HEK293 (cell line): ENCODE measurements around the gene NAV2.

Experiments used
- CTCF ChIA-PET: fragments of 350-600 bp; formaldehyde crosslinking; extraction: SDS; loops from one replicate; lab custom pipeline; 2021; ENCODE audit warnings: antibody characterized with exemption; lab: Yijun Ruan, JAX
- POLR2A ChIA-PET: fragments of 300-600 bp; formaldehyde crosslinking; extraction: SDS; loops from one replicate; lab custom pipeline; 2020; ENCODE audit warnings: antibody characterized with exemption, inconsistent platforms; lab: Yijun Ruan, JAX
- H3K27ac ChIP-seq: fragments of 200-500 bp; sonication (Bioruptor generic); 2 replicates; pipeline ENCODE4 v1.5.1; 2014; ENCODE audit warnings: low read depth, low read length, control low read depth, inconsistent platforms; ENCODE audit errors: extremely low read depth
- H3K36me3 ChIP-seq, 2 experiments: fragments of 200-500 bp in 1 of 2; sonication (Bioruptor generic) in 1 of 2; 1 replicate in 1 of 2; 2 replicates in 1 of 2; pipeline ENCODE4 v1.5.1; 2014 to 2017; ENCODE audit warnings: inconsistent platforms in 2 of 2, low read length in 2 of 2; ENCODE audit not compliant: control insufficient read depth in 2 of 2, insufficient read depth in 1 of 2
- H3K4me1 ChIP-seq: fragments of 200-500 bp; sonication (Bioruptor generic); 2 replicates; pipeline ENCODE4 v1.5.1; 2014; ENCODE audit warnings: mild to moderate bottlenecking, low read length, inconsistent platforms; ENCODE audit not compliant: control insufficient read depth, insufficient read depth
- H3K4me3 ChIP-seq: 2 replicates; pipeline ENCODE4 v1.5.1; 2011; ENCODE audit warnings: low read depth, mild to moderate bottlenecking, control low read depth, low read length, moderate library complexity
- H3K9me3 ChIP-seq: fragments of 200-500 bp; sonication (Bioruptor generic); 2 replicates; pipeline ENCODE4 v1.5.1; 2014; ENCODE audit warnings: low read depth, low read length, inconsistent platforms; ENCODE audit not compliant: control insufficient read depth, insufficient read depth
- ATF2 ChIP-seq: fragments of 450-650 bp; formaldehyde crosslinking; IDR thresholded peaks from 2 replicates; pipeline ENCODE4 v1.5.1; 2016; ENCODE audit warnings: missing biosample characterization, missing genetic modification characterization, low read depth
- PRDM2 ChIP-seq: fragments of 450-650 bp; formaldehyde crosslinking; IDR thresholded peaks from 2 replicates; pipeline ENCODE4 v1.5.1; 2016; ENCODE audit warnings: missing biosample characterization, missing genetic modification characterization, borderline replicate concordance
- REPIN1 ChIP-seq: fragments of 450-650 bp; formaldehyde crosslinking; IDR thresholded peaks from 2 replicates; pipeline ENCODE4 v1.5.1; 2017; ENCODE audit warnings: missing biosample characterization, missing genetic modification characterization, low read depth
- SCRT2 ChIP-seq: fragments of 450-650 bp; formaldehyde crosslinking; IDR thresholded peaks from 2 replicates; pipeline ENCODE4 v1.5.1; 2016; ENCODE audit warnings: missing biosample characterization, missing genetic modification characterization
- ZBTB20 ChIP-seq: fragments of 450-650 bp; formaldehyde crosslinking; IDR thresholded peaks from 2 replicates; pipeline ENCODE4 v1.5.1; 2016; ENCODE audit warnings: missing biosample characterization, missing genetic modification characterization
- ZBTB26 ChIP-seq: fragments of 450-650 bp; formaldehyde crosslinking; optimal IDR thresholded peaks from 2 replicates; pipeline ENCODE3; 2016; ENCODE audit warnings: missing biosample characterization, mild to moderate bottlenecking, missing genetic modification characterization
- ZBTB7A ChIP-seq: fragments of 450-650 bp; formaldehyde crosslinking; IDR thresholded peaks from 2 replicates; pipeline ENCODE4 v1.5.1; 2016; ENCODE audit warnings: low read depth, missing biosample characterization, missing genetic modification characterization
- ZNF121 ChIP-seq: fragments of 450-650 bp; formaldehyde crosslinking; IDR thresholded peaks from 2 replicates; pipeline ENCODE4 v1.5.1; 2016; ENCODE audit warnings: missing biosample characterization, missing genetic modification characterization
- ZNF138 ChIP-seq: fragments of 450-650 bp; formaldehyde crosslinking; IDR thresholded peaks from 2 replicates; pipeline ENCODE4 v1.5.1; 2016; ENCODE audit warnings: missing biosample characterization, missing genetic modification characterization, borderline replicate concordance
- ZNF202 ChIP-seq: fragments of 450-650 bp; formaldehyde crosslinking; IDR thresholded peaks from 2 replicates; pipeline ENCODE4 v1.5.1; 2016; ENCODE audit warnings: missing biosample characterization, missing genetic modification characterization, borderline replicate concordance
- ZNF23 ChIP-seq: fragments of 450-650 bp; formaldehyde crosslinking; IDR thresholded peaks from 2 replicates; pipeline ENCODE4 v1.5.1; 2016; ENCODE audit warnings: missing biosample characterization, missing genetic modification characterization, borderline replicate concordance
- ZNF239 ChIP-seq: fragments of 450-650 bp; formaldehyde crosslinking; IDR thresholded peaks from 2 replicates; pipeline ENCODE4 v1.5.1; 2016; ENCODE audit warnings: missing biosample characterization, missing genetic modification characterization
- ZNF433 ChIP-seq: fragments of 450-650 bp; formaldehyde crosslinking; IDR thresholded peaks from 2 replicates; pipeline ENCODE4 v1.5.1; 2016; ENCODE audit warnings: missing biosample characterization, missing genetic modification characterization, low read depth
- ZNF473 ChIP-seq: fragments of 450-650 bp; formaldehyde crosslinking; IDR thresholded peaks from 2 replicates; pipeline ENCODE4 v1.5.1; 2017; ENCODE audit warnings: missing biosample characterization, missing genetic modification characterization
- ZNF514 ChIP-seq: fragments of 450-650 bp; formaldehyde crosslinking; IDR thresholded peaks from 2 replicates; pipeline ENCODE4 v1.5.1; 2016; ENCODE audit warnings: missing biosample characterization, missing genetic modification characterization
- ZNF548 ChIP-seq: fragments of 450-650 bp; formaldehyde crosslinking; IDR thresholded peaks from 2 replicates; pipeline ENCODE4 v1.5.1; 2016; ENCODE audit warnings: missing biosample characterization, missing genetic modification characterization
- ZNF555 ChIP-seq: fragments of 450-650 bp; formaldehyde crosslinking; conservative IDR thresholded peaks from 2 replicates; pipeline ENCODE4 v1.5.1; 2017; ENCODE audit warnings: missing biosample characterization, mild to moderate bottlenecking, missing genetic modification characterization, inconsistent platforms
- ZNF560 ChIP-seq: fragments of 450-650 bp; formaldehyde crosslinking; IDR thresholded peaks from 2 replicates; pipeline ENCODE4 v1.5.1; 2017; ENCODE audit warnings: missing biosample characterization, missing genetic modification characterization, borderline replicate concordance
- ZNF660 ChIP-seq: fragments of 450-650 bp; IDR thresholded peaks from 2 replicates; pipeline ENCODE4 v1.5.1; 2018; ENCODE audit warnings: missing biosample characterization, mild to moderate bottlenecking, missing genetic modification characterization
- TF ChIP-seq, protein P1 (sequence below): fragments of 450-650 bp; IDR thresholded peaks from 2 replicates; pipeline ENCODE4 v1.5.1; 2018; ENCODE audit warnings: missing biosample characterization, missing genetic modification characterization

The NAV2 gene

DNA sequence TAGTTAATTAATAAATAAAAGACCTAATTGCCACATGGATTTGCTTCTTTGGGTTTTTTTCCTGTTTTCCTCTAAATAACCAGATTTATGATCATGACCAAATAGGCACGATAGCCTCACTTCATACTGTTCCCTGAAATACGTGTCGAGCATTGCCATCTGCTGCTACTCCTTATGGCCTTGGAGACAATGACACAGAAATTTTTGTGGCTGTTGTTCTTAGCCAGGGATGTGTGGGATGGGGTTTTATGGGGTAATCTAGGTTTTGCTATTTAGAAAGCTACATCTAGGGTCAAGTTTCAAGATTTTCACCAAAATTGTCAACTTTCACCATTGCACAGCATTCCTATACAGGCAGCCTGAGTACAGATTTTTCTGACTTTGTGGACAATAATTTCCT lies 302.5 kb downstream of the NAV2 start (continued):
- no peak for TF ChIP-seq ATF2 (tag by site-specific recombination)
- TF ChIP-seq REPIN1 (tag by site-specific recombination) = no peak

DNA sequence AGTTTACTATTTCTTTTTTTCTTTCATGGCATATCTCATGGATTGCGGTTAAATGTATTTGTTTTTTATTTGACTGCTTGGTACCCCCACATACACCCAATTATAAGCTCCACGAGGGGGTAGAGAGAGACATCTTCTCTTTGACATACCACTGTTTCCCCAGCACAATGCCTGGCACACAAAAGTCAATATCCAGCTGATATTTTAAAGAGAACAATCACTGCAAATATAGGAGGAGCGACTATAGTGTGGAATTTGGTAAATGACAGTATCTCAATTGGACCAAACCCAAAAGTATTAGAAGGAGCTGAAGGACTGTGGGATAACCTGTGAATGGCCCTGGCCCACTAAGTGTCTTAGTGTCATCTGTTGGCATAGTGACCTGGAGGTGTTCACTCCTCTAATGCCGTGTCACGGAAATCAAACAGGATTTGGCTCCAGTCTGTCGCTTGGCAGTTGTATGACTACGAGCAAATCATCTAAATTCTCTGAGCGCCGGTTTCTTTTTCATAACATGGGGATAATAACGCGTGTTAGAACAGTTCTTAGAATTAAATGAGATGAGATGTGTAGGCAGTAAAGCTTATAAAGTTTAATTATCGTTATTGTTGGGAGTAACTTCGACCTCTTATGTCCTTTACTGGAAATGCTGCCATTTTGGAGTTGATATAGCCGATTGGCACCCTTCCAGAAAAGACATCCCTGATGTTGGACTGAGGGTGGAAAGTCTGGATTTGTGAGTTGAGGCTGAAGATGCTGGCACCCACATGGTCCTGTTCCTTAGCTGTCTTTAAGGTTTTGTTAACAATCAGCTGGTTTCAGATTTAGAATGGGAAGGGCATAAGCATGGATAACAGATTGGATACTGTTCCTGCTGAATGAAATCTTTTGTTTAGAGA lies 303.1 kb downstream of the NAV2 start:
- H3K9me3 ChIP-seq = no peaks in the 10 kb centered on the region
- TF ChIP-seq ZNF560 (tag by site-specific recombination) (no peak), ZNF473 (no peak), SCRT2 (tag by site-specific recombination) (no peak)
- TF ChIP-seq, all 188 proteins: peak for 0
- no peaks in the 10 kb centered on the region for H3K36me3 ChIP-seq
- H3K4me1 ChIP-seq = peaks cover 5% of the 10 kb centered on the region
- ChIA-PET POLR2A (no interaction called here), CTCF (interaction anchor here (0.6 to 1.7 kb wide), 4 partner anchors 9 to 129 kb away, joined by 3 to 8 read pairs (median 4); no protein-coding TSS in a partner anchor)
- no peak overlapping the region for H3K4me3 ChIP-seq
- no peak overlapping the region for H3K27ac ChIP-seq

- TF ChIP-seq ZNF202 (tag by site-specific recombination) (no peak), ZNF23 (no peak), PRDM2 (tag by site-specific recombination) (no peak), ZNF548 (tag by site-specific recombination) (no peak), ZNF555 (no peak), ZBTB20 (tag by site-specific recombination) (no peak), ZNF660 (tag by site-specific recombination) (no peak), ZNF121 (tag by site-specific recombination) (no peak), ZNF514 (no peak), ZBTB7A (tag by site-specific recombination) (no peak), ZNF239 (tag by site-specific recombination) (no peak), ZBTB26 (tag by site-specific recombination) (no peak), ZNF433 (no peak), ZNF138 (no peak)
- TF ChIP-seq, protein P1, sequence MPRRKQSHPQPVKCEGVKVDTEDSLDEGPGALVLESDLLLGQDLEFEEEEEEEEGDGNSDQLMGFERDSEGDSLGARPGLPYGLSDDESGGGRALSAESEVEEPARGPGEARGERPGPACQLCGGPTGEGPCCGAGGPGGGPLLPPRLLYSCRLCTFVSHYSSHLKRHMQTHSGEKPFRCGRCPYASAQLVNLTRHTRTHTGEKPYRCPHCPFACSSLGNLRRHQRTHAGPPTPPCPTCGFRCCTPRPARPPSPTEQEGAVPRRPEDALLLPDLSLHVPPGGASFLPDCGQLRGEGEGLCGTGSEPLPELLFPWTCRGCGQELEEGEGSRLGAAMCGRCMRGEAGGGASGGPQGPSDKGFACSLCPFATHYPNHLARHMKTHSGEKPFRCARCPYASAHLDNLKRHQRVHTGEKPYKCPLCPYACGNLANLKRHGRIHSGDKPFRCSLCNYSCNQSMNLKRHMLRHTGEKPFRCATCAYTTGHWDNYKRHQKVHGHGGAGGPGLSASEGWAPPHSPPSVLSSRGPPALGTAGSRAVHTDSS = no peak
- TF ChIP-seq, all 188 proteins: peak for 0
- H3K4me3 ChIP-seq = no peak overlapping the region
- no peak overlapping the region for H3K27ac ChIP-seq
- H3K36me3 ChIP-seq = no peaks in the 10 kb centered on the region
- ChIA-PET CTCF (interaction anchor here (1.0 to 1.7 kb wide), 2 partner anchors 8 to 95 kb away, joined by 5 to 8 read pairs; no protein-coding TSS in a partner anchor), POLR2A (no interaction called here)
- H3K9me3 ChIP-seq = no peaks in the 10 kb centered on the region
- H3K4me1 ChIP-seq = peaks cover 5% of the 10 kb centered on the region
Observed at GRCh38 chr11:20016526-20016925, 303.9 kb downstream of the NAV2 start.
